22Rv1 (cell line): ENCODE measurements around the gene TEKT2.
A peak's percentile ranks its signal among the peaks of the same experiment; 100 is the strongest.

Experiments used
- CTCF ChIP-seq: fragments of 450-650 bp; IDR thresholded peaks from 2 replicates; pipeline ENCODE4 v1.5.1; 2017; ENCODE audit warnings: mild to moderate bottlenecking
- ZFX ChIP-seq: fragments of 450-650 bp; IDR thresholded peaks from 2 replicates; pipeline ENCODE4 v1.6.1; 2017; ENCODE audit warnings: antibody characterized with exemption, borderline replicate concordance

GRCh38 chr1:36099681-36100341 lies 15.9 kb downstream of the TEKT2 start:
- peak; percentile 90 for TF ChIP-seq CTCF
- no peak for TF ChIP-seq ZFX
